Hepatocyte (in vitro differentiated cells): ENCODE results near the gene TRIM39.

Source experiments
- EZH2 ChIP-seq: fragments of 200-600 bp; sonication (generic); IDR thresholded peaks from 2 replicates; pipeline ENCODE4 v1.6.1; 2016; ENCODE audit warnings: antibody characterized with exemption, mild to moderate bottlenecking, borderline replicate concordance
- EZH2phosphoT487 ChIP-seq: fragments of 200-600 bp; sonication (generic); IDR thresholded peaks from one replicate; pipeline ENCODE4 v1.6.1; 2018; ENCODE audit warnings: antibody characterized with exemption, mild to moderate bottlenecking, low read depth, moderate library complexity; ENCODE audit not compliant: unreplicated experiment, severe bottlenecking
- TF ChIP-seq, protein P1 (sequence below): fragments of 200-600 bp; sonication (generic); IDR thresholded peaks from 2 replicates; pipeline ENCODE4 v1.5.1; 2016; ENCODE audit warnings: antibody characterized with exemption, mild to moderate bottlenecking; ENCODE audit not compliant: poor library complexity

DNA sequence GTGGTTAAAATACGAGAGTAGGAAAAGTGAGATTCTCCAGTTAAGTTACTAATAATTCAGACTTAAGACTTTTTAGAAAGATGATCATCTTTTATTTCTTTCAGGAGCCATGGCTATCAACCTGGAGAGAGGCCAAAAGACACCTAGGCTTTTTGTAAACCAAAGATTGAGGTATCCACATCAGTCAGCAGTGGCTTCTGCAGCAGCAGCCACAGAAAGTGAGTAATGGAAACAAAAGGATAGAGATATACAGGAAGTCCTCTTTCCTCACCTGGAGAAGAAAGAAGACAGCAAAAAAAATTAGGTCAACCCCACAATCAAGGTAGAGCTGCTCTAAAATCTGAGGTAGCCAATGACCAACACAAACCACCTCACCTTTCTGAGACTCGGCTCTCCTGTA, 22.7 kb upstream of the TRIM39 start:
- TF ChIP-seq EZH2 = no peak
- TF ChIP-seq, protein P1, sequence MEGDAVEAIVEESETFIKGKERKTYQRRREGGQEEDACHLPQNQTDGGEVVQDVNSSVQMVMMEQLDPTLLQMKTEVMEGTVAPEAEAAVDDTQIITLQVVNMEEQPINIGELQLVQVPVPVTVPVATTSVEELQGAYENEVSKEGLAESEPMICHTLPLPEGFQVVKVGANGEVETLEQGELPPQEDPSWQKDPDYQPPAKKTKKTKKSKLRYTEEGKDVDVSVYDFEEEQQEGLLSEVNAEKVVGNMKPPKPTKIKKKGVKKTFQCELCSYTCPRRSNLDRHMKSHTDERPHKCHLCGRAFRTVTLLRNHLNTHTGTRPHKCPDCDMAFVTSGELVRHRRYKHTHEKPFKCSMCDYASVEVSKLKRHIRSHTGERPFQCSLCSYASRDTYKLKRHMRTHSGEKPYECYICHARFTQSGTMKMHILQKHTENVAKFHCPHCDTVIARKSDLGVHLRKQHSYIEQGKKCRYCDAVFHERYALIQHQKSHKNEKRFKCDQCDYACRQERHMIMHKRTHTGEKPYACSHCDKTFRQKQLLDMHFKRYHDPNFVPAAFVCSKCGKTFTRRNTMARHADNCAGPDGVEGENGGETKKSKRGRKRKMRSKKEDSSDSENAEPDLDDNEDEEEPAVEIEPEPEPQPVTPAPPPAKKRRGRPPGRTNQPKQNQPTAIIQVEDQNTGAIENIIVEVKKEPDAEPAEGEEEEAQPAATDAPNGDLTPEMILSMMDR = no peak
- no peak for TF ChIP-seq EZH2phosphoT487
